Testis (tissue), 3 donors: ENCODE data around the gene POLR2F. TPM values are rescaled to one million over a fixed set of nuclear protein-coding genes. Genes with fewer than 3 reads are reported as not detected.
A peak's percentile ranks its signal among the peaks of the same experiment; 100 is the strongest.

Source experiments
- DNase-seq: peaks from one replicate; pipeline ENCODE4 v3.0.0-alpha.2; 2019
- H3K27ac ChIP-seq, 2 donors: fragments of 200-600 bp; sonication (generic); one replicate each; pipeline ENCODE4 v1.5.1; 2019
- H3K27me3 ChIP-seq: fragments of 200-600 bp; sonication (generic); one replicate; pipeline ENCODE4 v1.5.1; 2019
- H3K36me3 ChIP-seq: fragments of 200-600 bp; sonication (generic); one replicate; pipeline ENCODE4 v1.5.1; 2017; ENCODE audit warnings: low read depth; ENCODE audit errors: missing control alignments
- H3K4me1 ChIP-seq: fragments of 200-600 bp; sonication (generic); one replicate; pipeline ENCODE4 v1.5.1; 2019
- H3K4me3 ChIP-seq, 2 donors: fragments of 200-600 bp; sonication (generic); one replicate each; pipeline ENCODE4 v1.5.1; 2017 to 2019
- H3K9me3 ChIP-seq: fragments of 200-600 bp; sonication (generic); one replicate; pipeline ENCODE4 v1.5.1; 2017
- CTCF ChIP-seq, 3 experiments: fragments of 450-650 bp in 2 of 3; fragments of 200-600 bp in 1 of 3; sonication (generic) in 1 of 3; IDR thresholded peaks; one replicate each; pipeline ENCODE4 v1.5.1; 2016 to 2019; ENCODE audit warnings: antibody characterized with exemption in 3 of 3, mild to moderate bottlenecking in 2 of 3, moderate library complexity in 1 of 3
- POLR2A ChIP-seq: fragments of 450-650 bp; IDR thresholded peaks from one replicate; pipeline ENCODE4 v1.6.1; 2017; ENCODE audit warnings: antibody characterized with exemption, mild to moderate bottlenecking, moderate library complexity
- WGBS, 2 donors: methylation state at CpG; one replicate each; pipeline ENCODE4 v1.1.5; 2018; 5-methylcytosine and 5-hydroxymethylcytosine counted together
- intact Hi-C: fragments of 100-400 bp; cut with DNase I; formaldehyde crosslinking; loops from one replicate; pipeline ENCODE4 v1.15.1; 2023; ENCODE audit warnings: low total_unique reads
- polyA plus RNA-seq: library from polyadenylated mRNA; stranded (reverse); fragments of 350-450 nt; fragmentation: Illumina TruSeq; extraction: RNeasy Lipid Tissue Mini Kit (QIAGEN cat#74804); gene quantifications from one replicate; pipeline ENCODE4 v1.2.3, GENCODE V29; 2014; ENCODE audit warnings: low read depth, low replicate concordance; ENCODE audit not compliant: insufficient read depth
- total RNA-seq, 2 donors: library from RNA; depleted of rRNA; stranded (reverse); fragments of >200 nt; gene quantifications; one replicate each; pipeline ENCODE4 v1.2.3, GENCODE V29; 2016

Gene POLR2F
- total and polyA plus RNA-seq, 3 donors from 2014 or later = 88.7 to 137 (median 107) TPM

- no peak for TF ChIP-seq CTCF (IDR thresholded peaks at IDR 0.05)
- no peak for TF ChIP-seq POLR2A
- intact Hi-C loops = no loop called here
- DNase-seq = no peak
- no peaks in the 10 kb centered on the region for H3K36me3 ChIP-seq
- no peaks in the 10 kb centered on the region for H3K27me3 ChIP-seq
- H3K9me3 ChIP-seq = no peaks in the 10 kb centered on the region
- H3K4me3 ChIP-seq = no peak overlapping the region
- no peak overlapping the region for H3K27ac ChIP-seq
- WGBS, 2 donors = 58 to 59% methylated on average over 8 of the region's 8 CpGs
- peaks cover 28% of the 10 kb centered on the region for H3K4me1 ChIP-seq
Observed at GRCh38 chr22:37911697-37912096, 41.8 kb upstream of the POLR2F start.

GRCh38 chr22:37912171-37912570 lies 41.3 kb upstream of the POLR2F start:
- no peak for DNase-seq
- no peaks in the 10 kb centered on the region for H3K9me3 ChIP-seq
- peaks cover 24% of the 10 kb centered on the region for H3K4me1 ChIP-seq
- no peaks in the 10 kb centered on the region for H3K36me3 ChIP-seq
- H3K27ac ChIP-seq = no peak overlapping the region
- H3K4me3 ChIP-seq = no peak overlapping the region
- 86 to 89% methylated on average over 8 of the region's 8 CpGs for WGBS, 2 donors
- TF ChIP-seq POLR2A (no peak), CTCF (IDR thresholded peaks at IDR 0.05) (no peak)
- intact Hi-C loops = no loop called here
- H3K27me3 ChIP-seq = no peaks in the 10 kb centered on the region

GRCh38 chr22:37913233-37913721 lies 40.2 kb upstream of the POLR2F start:
- Histone ChIP-seq H3K4me1 (peaks cover 22% of the 10 kb centered on the region), H3K36me3 (no peaks in the 10 kb centered on the region), H3K27me3 (no peaks in the 10 kb centered on the region), H3K27ac (no peak overlapping the region), H3K9me3 (no peaks in the 10 kb centered on the region), H3K4me3 (no peak overlapping the region)
- WGBS, 2 donors = 67 to 68% methylated on average over 6 to 7 of the region's 7 CpGs
- intact Hi-C loops = no loop called here
- no peak for TF ChIP-seq CTCF (IDR thresholded peaks at IDR 0.05)
- no peak for TF ChIP-seq POLR2A
- no peak for DNase-seq

- TF ChIP-seq POLR2A (no peak), CTCF (IDR thresholded peaks at IDR 0.05) (no peak)
- 54 to 69% methylated on average over 5 of the region's 5 CpGs for WGBS, 2 donors
- H3K9me3 ChIP-seq = no peaks in the 10 kb centered on the region
- H3K4me1 ChIP-seq = peaks cover 10% of the 10 kb centered on the region
- H3K4me3 ChIP-seq = no peak overlapping the region
- intact Hi-C loops = no loop called here
- no peaks in the 10 kb centered on the region for H3K36me3 ChIP-seq
- no peaks in the 10 kb centered on the region for H3K27me3 ChIP-seq
- peak overlapping the region in 1 of 2 donors; percentile 65 for H3K27ac ChIP-seq
- no peak for DNase-seq
Observed at GRCh38 chr22:37916311-37916710, 37.2 kb upstream of the POLR2F start.

- Histone ChIP-seq H3K36me3 (no peaks in the 10 kb centered on the region), H3K27me3 (no peaks in the 10 kb centered on the region), H3K27ac (no peak overlapping the region), H3K9me3 (no peaks in the 10 kb centered on the region), H3K4me3 (no peak overlapping the region), H3K4me1 (peaks cover 8% of the 10 kb centered on the region)
- intact Hi-C loops = no loop called here
- no peak for TF ChIP-seq CTCF (IDR thresholded peaks at IDR 0.05)
- DNase-seq = no peak
- WGBS, 2 donors = 87 to 91% methylated on average over 4 of the region's 4 CpGs
Observed at GRCh38 chr22:37917874-37918548, 35.5 kb upstream of the POLR2F start.
